K562 (cell line): ENCODE data around the gene EFHB. TPM values are rescaled to one million over a fixed set of nuclear protein-coding genes. Genes with fewer than 3 reads are reported as not detected.

Experiments
- CEBPG ChIP-seq, 3 experiments: fragments of 200-800 bp in 1 of 3; sonication (Bioruptor generic) in 1 of 3; sonication (generic) in 1 of 3; formaldehyde crosslinking in 1 of 3; IDR thresholded peaks in 2 of 3; conservative IDR thresholded peaks in 1 of 3; 2 replicates each; pipeline versions ENCODE4 v1.6.1 to v1.8.0; 2016 to 2022; ENCODE audit warnings: missing compliant biosample characterization in 2 of 3, missing genetic modification characterization in 2 of 3, mild to moderate bottlenecking in 1 of 3, missing genetic modification reagents in 1 of 3
- CTBP1 ChIP-seq: fragments of 450-650 bp; IDR thresholded peaks from 2 replicates; pipeline ENCODE4 v1.6.1; 2016; ENCODE audit warnings: borderline replicate concordance
- HDAC8 ChIP-seq: fragments of 450-650 bp; IDR thresholded peaks from 2 replicates; pipeline ENCODE4 v1.6.1; 2016; ENCODE audit warnings: mild to moderate bottlenecking, missing genetic modification characterization, moderate library complexity, missing compliant biosample characterization
- HES1 ChIP-seq: fragments of 450-650 bp; IDR thresholded peaks from 2 replicates; pipeline ENCODE4 v1.6.1; 2016; ENCODE audit warnings: low read depth, mild to moderate bottlenecking, moderate library complexity
- HSF4 ChIP-seq: fragments of 250-450 bp; sonication (Bioruptor Pico); IDR thresholded peaks from 2 replicates; pipeline ENCODE4 v2.1.2; 2022; ENCODE audit warnings: mild to moderate bottlenecking, moderate library complexity, borderline replicate concordance
- KAT7 ChIP-seq: sonication (generic); formaldehyde crosslinking; IDR thresholded peaks from 2 replicates; pipeline ENCODE4 v1.8.0; 2022; ENCODE audit warnings: missing genetic modification reagents, mild to moderate bottlenecking, borderline replicate concordance
- LEF1 ChIP-seq: fragments of 450-650 bp; IDR thresholded peaks from 2 replicates; pipeline ENCODE4 v1.6.1; 2016; ENCODE audit warnings: mild to moderate bottlenecking
- MTA2 ChIP-seq: fragments of 450-650 bp; IDR thresholded peaks from 2 replicates; pipeline ENCODE4 v1.6.1; 2016; ENCODE audit warnings: low read depth
- NEUROD1 ChIP-seq: fragments of 150-350 bp; IDR thresholded peaks from 2 replicates; pipeline ENCODE4 v1.6.1; 2014; ENCODE audit warnings: borderline replicate concordance, low read length, low read depth; ENCODE audit not compliant: partially characterized antibody
- NUFIP1 ChIP-seq: fragments of 450-650 bp; IDR thresholded peaks from 2 replicates; pipeline ENCODE4 v1.6.1; 2018; ENCODE audit not compliant: partially characterized antibody
- PHF8 ChIP-seq: fragments of 200-600 bp; sonication (generic); IDR thresholded peaks from 2 replicates; pipeline ENCODE4 v1.6.1; 2012; ENCODE audit warnings: mixed run types, mild to moderate bottlenecking, inconsistent platforms, low read length, moderate library complexity, borderline replicate concordance
- PKNOX1 ChIP-seq: fragments of 450-650 bp; IDR thresholded peaks from 2 replicates; pipeline ENCODE4 v1.6.1; 2016
- PRMT5 ChIP-seq: sonication (generic); formaldehyde crosslinking; IDR thresholded peaks from 2 replicates; pipeline ENCODE4 v1.5.0; 2020; ENCODE audit warnings: missing genetic modification reagents
- TAL1 ChIP-seq: fragments of 450-650 bp; IDR thresholded peaks from 2 replicates; pipeline ENCODE4 v1.6.1; 2016; ENCODE audit warnings: mild to moderate bottlenecking
- TCF3 ChIP-seq: sonication (generic); formaldehyde crosslinking; IDR thresholded peaks from 2 replicates; pipeline ENCODE4 v1.4.0; 2020; ENCODE audit warnings: mild to moderate bottlenecking, missing genetic modification reagents
- TGIF2 ChIP-seq: sonication (generic); formaldehyde crosslinking; IDR thresholded peaks from 2 replicates; pipeline ENCODE4 v1.8.1; 2022; ENCODE audit warnings: mild to moderate bottlenecking, missing genetic modification reagents, moderate library complexity
- TSHZ1 ChIP-seq: fragments of 250-450 bp; sonication (Bioruptor Pico); IDR thresholded peaks from 2 replicates; pipeline ENCODE4 v1.4.0; 2020; ENCODE audit warnings: mild to moderate bottlenecking, moderate library complexity
- ZBTB17 ChIP-seq: fragments of 450-650 bp; formaldehyde crosslinking; IDR thresholded peaks from 2 replicates; pipeline ENCODE4 v1.4.0; 2020; ENCODE audit warnings: mild to moderate bottlenecking
- ZBTB49 ChIP-seq: sonication (generic); formaldehyde crosslinking; IDR thresholded peaks from 2 replicates; pipeline ENCODE4 v1.8.0; 2022; ENCODE audit warnings: missing genetic modification reagents, mild to moderate bottlenecking, borderline replicate concordance
- ZKSCAN1 ChIP-seq: fragments of 150-350 bp; IDR thresholded peaks from 2 replicates; pipeline ENCODE4 v1.6.1; 2016; ENCODE audit warnings: low read depth, low read length
- ZNF197 ChIP-seq: fragments of 200-800 bp; sonication (Bioruptor generic); IDR thresholded peaks from 2 replicates; pipeline ENCODE4 v1.6.1; 2016; ENCODE audit warnings: low read depth, missing genetic modification characterization, missing compliant biosample characterization
- polyA plus RNA-seq, 8 experiments: library from polyadenylated mRNA; depleted of rRNA in 4 of 8; stranded (reverse) in 5 of 8; unstranded in 3 of 8; fragments of >200 nt; fragmentation: Nextera tagmentation in 2 of 8; fragmentation: Illumina TruSeq in 1 of 8; extraction: Ambion mirVana in 2 of 8; extraction: Trizol in 1 of 8; gene quantifications; 2 replicates each; pipeline versions ENCODE4 v1.2.1 to v1.2.3, GENCODE V29; 2011 to 2014; ENCODE audit warnings: inconsistent platforms in 1 of 8, missing spikeins in 1 of 8
- total RNA-seq, 7 experiments: library from RNA; depleted of rRNA in 6 of 7; stranded (reverse); fragments of >200 nt in 6 of 7; fragmentation: Illumina TruSeq in 2 of 7; extraction: Trizol in 2 of 7; gene quantifications; 2 replicates each; pipeline versions ENCODE4 v1.2.1 to v1.2.3, GENCODE V29; 2011 to 2021; ENCODE audit warnings: low replicate concordance in 1 of 7

EFHB gene
- total and polyA plus RNA-seq, 9 of the 15 experiments (the other 6 are each of a cell fraction or from before 2014, with no cell fraction given), result 1.5 to 4.0 (median 1.8) TPM

- TF ChIP-seq NEUROD1 (peak; percentile 35), PHF8 (peak; percentile 12; the same call in 1 of the 2 replicates), ZKSCAN1 (no peak), HSF4 (CRISPR knock-in tag) (no peak), TGIF2 (CRISPR knock-in tag) (no peak), NUFIP1 (peak; percentile 8), ZBTB17 (0 out of 2 replicates have a peak, but pooled peaks have one; percentile 23), TSHZ1 (CRISPR knock-in tag) (no peak), TAL1 (0 out of 2 replicates have a peak, but pooled peaks have one; percentile 7), PRMT5 (CRISPR knock-in tag) (no peak), HDAC8 (tag) (no peak), MTA2 (0 out of 2 replicates have a peak, but pooled peaks have one; percentile 17), KAT7 (CRISPR knock-in tag) (0 out of 2 replicates have a peak, but pooled peaks have one; percentile 28), ZNF197 (CRISPR knock-in tag) (0 out of 2 replicates have a peak, but pooled peaks have one; percentile 49), CTBP1 (peak; percentile 54; the same call in 1 of the 2 replicates), HES1 (peak; percentile 41; the same call in 1 of the 2 replicates), TCF3 (CRISPR knock-in tag) (0 out of 2 replicates have a peak, but pooled peaks have one; percentile 8), PKNOX1 (peak; percentile 19; the same call in 1 of the 2 replicates), ZBTB49 (no peak), LEF1 (peak; percentile 63; the same call in 1 of the 2 replicates), CEBPG (CRISPR knock-in tag; IDR thresholded peaks at IDR 0.05) (no peak), CEBPG (tag; conservative IDR thresholded peaks at IDR 0.05 in 1 of 2, IDR thresholded peaks at IDR 0.05 in 1 of 2) (0 out of 4 replicates have a peak, but pooled peaks of 1 of the 2 experiments have one; percentile 11)
Measured at GRCh38 chr3:19931180-19931692, 2.8 kb downstream of the EFHB start (continued).
